Measurements from ENCODE around the gene SART3.

The SART3 gene

DNA sequence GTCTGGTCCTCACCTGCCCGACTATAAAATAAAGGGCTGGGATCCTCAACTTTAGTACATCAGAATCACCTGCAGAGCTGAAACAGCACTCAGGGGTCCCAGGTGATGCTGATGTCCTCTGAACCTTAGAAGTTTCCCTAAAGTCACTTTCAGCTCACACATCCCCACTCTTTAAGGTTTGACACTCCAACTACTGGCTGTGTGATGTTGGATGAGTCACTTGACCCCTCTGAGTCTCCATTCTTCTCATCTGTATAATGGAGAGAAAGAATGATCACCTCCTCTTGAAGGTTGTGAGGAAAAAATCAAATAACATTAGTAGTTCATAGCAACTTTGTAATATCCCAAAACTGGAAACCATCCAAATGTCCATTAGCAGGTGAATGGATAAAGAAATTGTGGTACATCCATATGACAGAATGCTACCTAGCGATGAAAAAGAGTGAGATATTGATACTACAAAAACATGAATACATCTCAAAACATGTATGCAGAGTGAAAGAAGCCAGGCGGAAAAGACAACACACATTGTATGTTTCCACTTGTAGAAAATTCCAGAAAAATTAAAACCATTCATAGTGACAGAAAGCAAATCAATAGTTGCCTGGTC is 23.6 kb upstream of the SART3 start:
- no peaks in the 10 kb centered on the region for H3K36me3 ChIP-seq (ENCODE audit: control insufficient read depth, insufficient read depth, low read length)
- no peaks in the 10 kb centered on the region for H3K27me3 ChIP-seq (ENCODE audit: control insufficient read depth, insufficient read depth, low read length)
- no peak overlapping the region for H3K9ac ChIP-seq (ENCODE audit: low read depth, low read length)
- H3K4me1 ChIP-seq (ENCODE audit: control insufficient read depth, insufficient read depth, low read length) = peaks cover 6% of the 10 kb centered on the region
- no peak overlapping the region for H3K4me3 ChIP-seq (ENCODE audit: low read depth, low read length)
- no peaks in the 10 kb centered on the region for H3K9me3 ChIP-seq (ENCODE audit: control insufficient read depth, insufficient read depth, low read length)

DNA sequence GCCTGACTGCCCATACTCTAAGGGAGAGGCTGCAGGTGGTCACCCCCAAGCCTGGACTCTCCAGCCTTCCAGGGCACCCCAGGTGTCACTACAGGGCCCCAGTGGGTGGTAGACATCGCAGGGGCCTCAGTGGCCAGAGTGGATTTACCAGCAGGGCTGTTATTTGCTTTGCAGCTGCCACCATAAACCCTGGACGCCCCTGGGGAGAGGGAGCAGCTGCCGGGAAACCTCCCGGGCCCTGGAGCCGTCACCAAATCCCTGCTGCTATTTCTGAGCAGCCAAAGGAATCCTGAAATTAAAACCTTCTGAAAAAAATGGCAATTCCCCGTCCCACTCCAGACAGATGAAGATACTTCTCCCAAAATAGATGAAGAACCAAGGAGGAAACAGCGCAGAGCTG is 23.0 kb upstream of the SART3 start:
- Histone ChIP-seq H3K9me3 (ENCODE audit: control insufficient read depth, insufficient read depth, low read length) (no peaks in the 10 kb centered on the region), H3K4me1 (ENCODE audit: control insufficient read depth, insufficient read depth, low read length) (peaks cover 2% of the 10 kb centered on the region), H3K27me3 (ENCODE audit: control insufficient read depth, insufficient read depth, low read length) (no peaks in the 10 kb centered on the region), H3K9ac (ENCODE audit: low read depth, low read length) (no peak overlapping the region), H3K4me3 (ENCODE audit: low read depth, low read length) (no peak overlapping the region), H3K36me3 (ENCODE audit: control insufficient read depth, insufficient read depth, low read length) (no peaks in the 10 kb centered on the region)

DNA sequence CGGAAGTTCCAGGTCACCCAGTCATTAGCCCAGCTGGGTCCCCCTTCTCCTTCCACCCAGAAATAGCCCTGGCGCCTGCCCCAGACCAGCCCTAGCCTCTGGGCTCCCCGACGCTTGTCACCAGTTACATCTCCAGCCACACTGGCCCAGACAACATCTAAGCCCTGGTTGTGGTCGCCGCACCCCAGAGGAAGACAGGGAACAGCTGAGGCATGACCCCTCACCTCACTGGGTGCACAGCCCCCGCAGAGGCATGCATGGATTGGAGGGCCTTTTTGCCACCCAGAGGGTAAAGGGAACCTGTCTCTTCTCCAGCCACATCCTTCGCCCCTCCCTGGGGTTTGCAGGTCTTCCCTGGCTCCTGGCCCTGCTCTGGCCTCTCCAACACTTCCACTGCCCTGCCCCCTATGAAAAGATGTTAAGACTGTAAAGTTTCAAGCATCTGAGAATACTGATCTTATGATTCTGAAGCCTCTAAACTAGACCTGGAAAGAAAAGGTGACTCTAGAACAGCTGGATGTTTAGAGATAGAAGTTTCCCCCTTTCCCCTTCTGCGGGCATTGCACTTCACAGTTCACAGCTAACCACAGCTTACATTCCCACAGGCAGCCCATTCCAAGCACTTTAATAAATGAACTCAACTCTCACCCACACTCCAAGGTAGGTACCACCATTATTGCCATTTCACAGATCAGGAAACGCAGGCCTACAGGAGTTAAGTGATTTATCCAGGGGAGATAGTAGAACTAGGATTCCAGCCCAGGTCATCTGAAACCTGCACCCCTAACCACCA is 22.2 kb upstream of the SART3 start:
- Histone ChIP-seq H3K4me1 (ENCODE audit: control insufficient read depth, insufficient read depth, low read length) (no peaks in the 10 kb centered on the region), H3K4me3 (ENCODE audit: low read depth, low read length) (no peak overlapping the region), H3K36me3 (ENCODE audit: control insufficient read depth, insufficient read depth, low read length) (no peaks in the 10 kb centered on the region), H3K27me3 (ENCODE audit: control insufficient read depth, insufficient read depth, low read length) (no peaks in the 10 kb centered on the region), H3K9me3 (ENCODE audit: control insufficient read depth, insufficient read depth, low read length) (no peaks in the 10 kb centered on the region), H3K9ac (ENCODE audit: low read depth, low read length) (no peak overlapping the region)

DNA sequence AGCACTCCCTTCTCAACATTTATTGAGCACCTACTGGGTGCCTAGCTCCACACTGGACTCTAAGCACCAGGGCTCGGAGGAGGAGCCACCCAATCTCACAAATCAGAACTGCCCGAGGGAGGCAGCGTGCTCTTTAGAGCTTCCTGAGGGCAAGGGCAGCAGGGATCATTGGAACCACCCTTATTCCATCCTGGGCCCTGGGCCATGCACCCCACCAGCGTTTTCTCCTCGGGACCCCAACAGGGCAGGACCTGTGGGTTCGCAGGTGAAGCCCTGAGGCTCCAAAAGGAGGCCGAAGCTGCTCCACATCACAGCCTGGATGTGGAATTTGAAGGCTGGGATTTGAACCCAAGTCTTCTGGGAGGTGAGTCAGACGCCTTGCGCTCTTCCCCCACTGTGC is 21.5 kb upstream of the SART3 start:
- Histone ChIP-seq H3K4me3 (ENCODE audit: low read depth, low read length) (no peak overlapping the region), H3K9me3 (ENCODE audit: control insufficient read depth, insufficient read depth, low read length) (no peaks in the 10 kb centered on the region)

DNA sequence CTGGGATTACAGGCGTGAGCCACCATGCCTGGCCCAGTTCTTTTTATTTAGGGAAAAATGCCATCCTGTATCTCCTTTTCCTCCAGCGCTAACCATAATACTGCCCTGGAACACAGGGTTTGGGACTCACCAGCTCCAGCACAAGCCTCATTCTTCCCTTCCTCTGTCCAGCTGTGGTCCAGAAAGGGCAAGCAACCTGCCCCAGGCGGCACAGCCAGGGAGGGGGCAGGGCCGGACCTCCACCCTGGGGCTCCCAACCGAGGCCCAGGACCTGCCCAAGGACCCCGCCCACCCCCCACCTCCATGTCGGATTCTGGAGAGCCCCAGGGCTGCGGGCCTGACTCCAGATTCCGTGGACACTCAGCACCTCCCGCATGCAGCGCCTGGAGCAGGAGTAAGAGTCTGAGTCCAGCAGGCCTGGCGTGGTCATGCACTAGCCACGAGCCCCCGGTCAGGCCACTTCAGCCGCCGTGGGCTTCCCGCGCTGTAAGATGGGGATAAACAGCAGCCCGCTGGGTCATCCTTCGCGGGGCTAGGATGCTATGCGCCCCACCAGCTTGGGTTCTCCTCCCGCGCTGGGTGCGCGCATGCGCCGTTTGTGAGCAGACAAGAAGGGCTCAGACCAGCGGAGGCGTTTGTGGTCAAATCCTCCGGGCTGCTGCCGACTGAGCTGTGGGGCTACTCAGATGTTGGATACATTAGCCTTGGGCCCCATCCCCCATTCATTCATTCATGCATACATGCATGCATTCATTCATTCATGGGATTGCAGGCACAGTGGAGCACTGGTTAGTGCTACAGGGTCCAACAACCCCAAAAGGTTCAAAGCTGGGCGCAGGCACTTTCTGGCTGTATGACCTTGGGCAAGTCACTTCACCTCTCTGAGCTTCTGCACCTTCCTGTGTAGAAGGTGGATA is 20.6 kb upstream of the SART3 start:
- no peaks in the 10 kb centered on the region for H3K27me3 ChIP-seq (ENCODE audit: control insufficient read depth, insufficient read depth, low read length)
- no peaks in the 10 kb centered on the region for H3K4me1 ChIP-seq (ENCODE audit: control insufficient read depth, insufficient read depth, low read length)
- no peak overlapping the region for H3K9ac ChIP-seq (ENCODE audit: low read depth, low read length)
- H3K36me3 ChIP-seq (ENCODE audit: control insufficient read depth, insufficient read depth, low read length) = no peaks in the 10 kb centered on the region
- no peak overlapping the region for H3K4me3 ChIP-seq (ENCODE audit: low read depth, low read length)
- no peaks in the 10 kb centered on the region for H3K9me3 ChIP-seq (ENCODE audit: control insufficient read depth, insufficient read depth, low read length)

More for the DNA sequence above, 21.5 kb upstream of the SART3 start:
- no peak overlapping the region for H3K9ac ChIP-seq (ENCODE audit: low read depth, low read length)
- H3K27me3 ChIP-seq (ENCODE audit: control insufficient read depth, insufficient read depth, low read length) = no peaks in the 10 kb centered on the region
- H3K4me1 ChIP-seq (ENCODE audit: control insufficient read depth, insufficient read depth, low read length) = no peaks in the 10 kb centered on the region
- H3K36me3 ChIP-seq (ENCODE audit: control insufficient read depth, insufficient read depth, low read length) = no peaks in the 10 kb centered on the region

DNA sequence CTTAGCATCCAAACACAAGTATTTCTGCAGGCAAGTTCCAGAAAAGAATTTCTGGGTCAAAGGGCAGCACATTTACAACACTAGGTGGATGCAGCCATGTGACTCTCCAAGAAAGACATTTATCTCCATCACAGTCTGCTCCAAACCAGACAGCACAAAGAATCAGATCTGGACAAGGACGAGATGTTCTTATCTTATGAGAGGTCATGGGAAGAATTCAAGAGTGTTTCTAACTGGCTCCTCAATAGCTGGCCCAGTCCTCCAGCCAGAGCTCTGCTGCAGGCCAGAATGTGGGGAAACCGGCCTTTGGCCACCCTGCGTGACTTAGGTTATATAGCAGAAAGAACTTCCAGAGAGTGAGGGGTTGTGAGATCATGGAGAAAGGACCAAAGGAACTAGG is 19.6 kb upstream of the SART3 start:
- H3K9ac ChIP-seq (ENCODE audit: low read depth, low read length) = no peak overlapping the region
- no peak overlapping the region for H3K4me3 ChIP-seq (ENCODE audit: low read depth, low read length)
- H3K27me3 ChIP-seq (ENCODE audit: control insufficient read depth, insufficient read depth, low read length) = no peaks in the 10 kb centered on the region
- no peaks in the 10 kb centered on the region for H3K9me3 ChIP-seq (ENCODE audit: control insufficient read depth, insufficient read depth, low read length)
- no peaks in the 10 kb centered on the region for H3K36me3 ChIP-seq (ENCODE audit: control insufficient read depth, insufficient read depth, low read length)
- H3K4me1 ChIP-seq (ENCODE audit: control insufficient read depth, insufficient read depth, low read length) = no peaks in the 10 kb centered on the region

DNA sequence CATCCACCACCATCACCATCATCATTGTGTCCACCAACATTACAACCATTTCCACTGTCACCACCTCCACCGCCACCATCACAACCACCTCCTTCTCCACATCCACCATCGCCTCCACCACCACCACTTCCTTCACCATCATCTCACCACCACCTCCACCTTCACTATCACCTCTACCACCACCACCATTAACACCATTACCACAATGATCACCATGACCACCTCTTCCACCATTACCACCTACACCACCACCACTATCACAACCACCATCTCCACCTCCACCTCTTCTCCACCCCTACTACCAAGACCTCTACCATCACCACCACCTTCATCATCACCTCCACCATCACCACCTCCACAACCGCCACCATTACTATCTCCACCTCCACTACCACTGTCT is 17.8 kb upstream of the SART3 start:
- H3K9me3 ChIP-seq (ENCODE audit: control insufficient read depth, insufficient read depth, low read length) = no peaks in the 10 kb centered on the region
- no peaks in the 10 kb centered on the region for H3K36me3 ChIP-seq (ENCODE audit: control insufficient read depth, insufficient read depth, low read length)
- no peaks in the 10 kb centered on the region for H3K4me1 ChIP-seq (ENCODE audit: control insufficient read depth, insufficient read depth, low read length)
- no peaks in the 10 kb centered on the region for H3K27me3 ChIP-seq (ENCODE audit: control insufficient read depth, insufficient read depth, low read length)
- H3K9ac ChIP-seq (ENCODE audit: low read depth, low read length) = no peak overlapping the region
- no peak overlapping the region for H3K4me3 ChIP-seq (ENCODE audit: low read depth, low read length)

DNA sequence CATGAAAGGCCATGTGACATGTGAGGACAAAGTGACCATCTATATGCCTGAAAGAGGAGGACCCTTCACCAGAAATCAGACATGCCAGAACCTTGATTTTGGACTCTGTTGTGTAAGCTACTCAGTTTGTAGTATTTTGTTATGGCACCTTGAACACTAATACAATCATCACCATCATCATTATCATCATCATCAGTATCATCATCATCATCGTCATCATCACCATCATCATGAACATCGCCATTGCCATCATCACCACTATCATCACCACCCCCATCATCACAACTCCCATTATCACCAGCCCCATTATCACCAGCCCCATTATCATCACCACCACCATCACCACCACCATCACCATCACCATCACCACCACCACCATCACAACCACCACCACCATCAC is 17.3 kb upstream of the SART3 start:
- Histone ChIP-seq H3K36me3 (ENCODE audit: control insufficient read depth, insufficient read depth, low read length) (no peaks in the 10 kb centered on the region), H3K9ac (ENCODE audit: low read depth, low read length) (no peak overlapping the region), H3K9me3 (ENCODE audit: control insufficient read depth, insufficient read depth, low read length) (no peaks in the 10 kb centered on the region), H3K4me1 (ENCODE audit: control insufficient read depth, insufficient read depth, low read length) (no peaks in the 10 kb centered on the region), H3K27me3 (ENCODE audit: control insufficient read depth, insufficient read depth, low read length) (no peaks in the 10 kb centered on the region), H3K4me3 (ENCODE audit: low read depth, low read length) (no peak overlapping the region)

DNA sequence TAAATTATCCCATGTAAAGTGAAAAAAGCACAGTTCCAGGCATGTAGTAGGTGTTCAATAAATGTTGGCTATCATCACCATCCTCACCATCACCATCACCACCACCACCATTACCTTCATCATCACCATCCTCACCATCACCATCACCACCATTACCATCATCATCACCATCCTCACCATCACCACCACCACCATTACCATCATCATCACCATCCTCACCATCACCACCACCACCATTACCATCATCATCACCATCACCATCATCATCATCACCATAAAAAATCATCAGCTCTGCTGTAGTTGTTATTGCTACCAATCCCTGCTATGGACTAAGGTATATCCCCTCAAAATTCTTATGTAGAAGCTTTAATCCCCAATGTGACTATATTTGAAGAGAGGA is 16.5 kb upstream of the SART3 start:
- Histone ChIP-seq H3K9ac (ENCODE audit: low read depth, low read length) (no peak overlapping the region), H3K36me3 (ENCODE audit: control insufficient read depth, insufficient read depth, low read length) (no peaks in the 10 kb centered on the region), H3K27me3 (ENCODE audit: control insufficient read depth, insufficient read depth, low read length) (no peaks in the 10 kb centered on the region), H3K9me3 (ENCODE audit: control insufficient read depth, insufficient read depth, low read length) (no peaks in the 10 kb centered on the region), H3K4me1 (ENCODE audit: control insufficient read depth, insufficient read depth, low read length) (no peaks in the 10 kb centered on the region), H3K4me3 (ENCODE audit: low read depth, low read length) (no peak overlapping the region)

DNA sequence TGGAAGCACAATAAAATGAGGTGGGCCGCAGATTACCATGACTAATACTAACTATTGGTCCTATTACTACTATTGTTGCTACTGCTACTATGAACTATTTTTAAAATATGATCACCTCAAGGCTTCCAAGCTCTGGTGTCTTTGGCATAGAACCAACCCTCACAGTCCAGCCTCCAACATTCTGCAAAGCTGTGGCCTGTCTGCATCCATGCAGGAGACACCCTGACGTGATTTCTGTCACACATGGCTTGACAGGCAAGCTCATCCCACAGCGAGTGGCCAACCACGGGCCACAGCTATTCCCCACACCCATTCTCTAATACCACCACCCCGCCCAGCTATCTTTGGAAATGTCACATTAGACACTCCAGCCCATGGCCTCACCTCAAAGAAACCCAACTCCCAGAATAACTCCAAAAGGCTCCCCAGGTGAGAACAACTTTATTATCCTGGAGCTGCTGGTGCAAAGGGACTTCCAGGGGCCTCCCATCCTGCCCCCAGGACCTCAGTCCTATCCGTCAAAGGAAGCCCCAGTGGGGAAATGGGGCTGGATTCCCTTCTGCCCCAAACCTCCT is 15.8 kb upstream of the SART3 start:
- Histone ChIP-seq H3K4me1 (ENCODE audit: control insufficient read depth, insufficient read depth, low read length) (no peaks in the 10 kb centered on the region), H3K9me3 (ENCODE audit: control insufficient read depth, insufficient read depth, low read length) (no peaks in the 10 kb centered on the region), H3K27me3 (ENCODE audit: control insufficient read depth, insufficient read depth, low read length) (no peaks in the 10 kb centered on the region), H3K36me3 (ENCODE audit: control insufficient read depth, insufficient read depth, low read length) (no peaks in the 10 kb centered on the region), H3K9ac (ENCODE audit: low read depth, low read length) (no peak overlapping the region), H3K4me3 (ENCODE audit: low read depth, low read length) (no peak overlapping the region)

DNA sequence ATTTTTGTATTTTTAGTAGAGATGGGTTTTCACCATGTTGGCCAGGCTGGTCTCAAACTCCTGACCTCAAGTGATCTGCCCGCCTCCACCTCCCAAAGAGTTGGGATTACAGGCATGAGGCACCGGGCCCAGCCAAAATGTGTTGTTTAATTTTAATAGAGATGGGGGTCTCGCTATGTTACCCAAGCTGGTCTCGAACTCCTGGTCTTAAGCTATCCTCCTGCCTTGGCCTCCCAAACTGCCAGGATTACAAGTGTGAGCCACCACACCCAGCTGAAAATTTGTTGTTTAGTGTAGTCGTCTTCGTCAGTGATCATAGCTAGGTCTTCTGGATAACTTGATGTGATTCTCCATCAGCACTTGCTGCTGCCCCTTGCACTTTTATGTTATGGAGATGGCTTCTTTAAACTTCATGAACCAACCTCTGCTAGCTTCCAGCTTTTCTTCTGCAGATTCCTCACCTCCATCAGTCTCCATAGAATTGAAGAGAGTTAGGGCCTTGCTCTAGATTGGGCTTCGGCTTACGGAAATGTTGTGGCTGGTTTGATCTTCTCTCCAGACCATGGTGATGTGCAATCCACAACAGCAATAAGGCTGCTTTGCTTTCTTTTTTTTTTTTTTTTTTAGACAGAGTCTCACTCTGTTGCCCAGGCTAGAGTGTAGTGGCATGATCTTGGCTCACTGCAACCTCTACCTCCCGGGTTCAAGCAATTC is 14.4 kb upstream of the SART3 start:
- no peak overlapping the region for H3K9ac ChIP-seq (ENCODE audit: low read depth, low read length)

More for the DNA sequence above, 14.4 kb upstream of the SART3 start:
- H3K36me3 ChIP-seq (ENCODE audit: control insufficient read depth, insufficient read depth, low read length) = no peaks in the 10 kb centered on the region
- no peak overlapping the region for H3K4me3 ChIP-seq (ENCODE audit: low read depth, low read length)
- H3K27me3 ChIP-seq (ENCODE audit: control insufficient read depth, insufficient read depth, low read length) = no peaks in the 10 kb centered on the region
- H3K9me3 ChIP-seq (ENCODE audit: control insufficient read depth, insufficient read depth, low read length) = no peaks in the 10 kb centered on the region
- no peaks in the 10 kb centered on the region for H3K4me1 ChIP-seq (ENCODE audit: control insufficient read depth, insufficient read depth, low read length)
